BJ (cell line): ENCODE measurements around the gene UBALD1. TPM values are rescaled to one million over a fixed set of nuclear protein-coding genes. Genes with fewer than 3 reads are reported as not detected.

Experiments used
- CTCF ChIA-PET: fragments of 350-600 bp; formaldehyde crosslinking; extraction: SDS; loops from one replicate; lab custom pipeline; 2021; ENCODE audit warnings: antibody characterized with exemption, inconsistent platforms; lab: Yijun Ruan, JAX
- POLR2A ChIA-PET: fragments of 300-600 bp; sonication (Branson Sonifier 250); formaldehyde crosslinking; extraction: SDS; loops from one replicate; lab custom pipeline; 2021; ENCODE audit warnings: antibody characterized with exemption; lab: Charles Lee
- DNase-seq: peaks from one replicate; pipeline ENCODE4 v3.0.0-alpha.2; 2011; ENCODE audit warnings: low read depth
- H3K27me3 ChIP-seq: 2 replicates; pipeline ENCODE4 v1.6.0; 2011; ENCODE audit warnings: low read length; ENCODE audit not compliant: control insufficient read depth, insufficient read depth
- H3K36me3 ChIP-seq: 2 replicates; pipeline ENCODE4 v1.5.1; 2011; ENCODE audit warnings: low read length; ENCODE audit not compliant: control insufficient read depth, insufficient read depth
- H3K4me3 ChIP-seq: 2 replicates; pipeline ENCODE4 v1.5.1; 2011; ENCODE audit warnings: low read depth, mild to moderate bottlenecking, control low read depth, low read length
- polyA plus RNA-seq: library from polyadenylated mRNA; depleted of rRNA; stranded (reverse); fragments of >200 nt; gene quantifications from 2 replicates; pipeline ENCODE4 v1.2.3, GENCODE V29; 2011
- TF ChIP-seq, protein P1 (sequence below): IDR thresholded peaks from 2 replicates; pipeline ENCODE4 v1.5.1; 2011; ENCODE audit warnings: low read depth, mild to moderate bottlenecking, control low read depth, inconsistent platforms, low read length, moderate library complexity; ENCODE audit not compliant: insufficient read depth

Gene UBALD1
- polyA plus RNA-seq, 1 experiment = 11.6 TPM

GRCh38 chr16:4610011-4611005, 4.4 kb downstream of the UBALD1 start:
- CTCF ChIA-PET = interaction anchor here (1.5 to 3.1 kb wide), 2 partner anchors 14 to 25 kb away, joined by 3 to 14 read pairs; partner anchors contain the start of gene MGRN1
- H3K27me3 ChIP-seq = no peaks in the 10 kb centered on the region
- H3K4me3 ChIP-seq = no peak overlapping the region
- H3K36me3 ChIP-seq = peaks cover 10% of the 10 kb centered on the region
- POLR2A ChIA-PET = no interaction called here
- no peak for DNase-seq
- TF ChIP-seq, protein P1, sequence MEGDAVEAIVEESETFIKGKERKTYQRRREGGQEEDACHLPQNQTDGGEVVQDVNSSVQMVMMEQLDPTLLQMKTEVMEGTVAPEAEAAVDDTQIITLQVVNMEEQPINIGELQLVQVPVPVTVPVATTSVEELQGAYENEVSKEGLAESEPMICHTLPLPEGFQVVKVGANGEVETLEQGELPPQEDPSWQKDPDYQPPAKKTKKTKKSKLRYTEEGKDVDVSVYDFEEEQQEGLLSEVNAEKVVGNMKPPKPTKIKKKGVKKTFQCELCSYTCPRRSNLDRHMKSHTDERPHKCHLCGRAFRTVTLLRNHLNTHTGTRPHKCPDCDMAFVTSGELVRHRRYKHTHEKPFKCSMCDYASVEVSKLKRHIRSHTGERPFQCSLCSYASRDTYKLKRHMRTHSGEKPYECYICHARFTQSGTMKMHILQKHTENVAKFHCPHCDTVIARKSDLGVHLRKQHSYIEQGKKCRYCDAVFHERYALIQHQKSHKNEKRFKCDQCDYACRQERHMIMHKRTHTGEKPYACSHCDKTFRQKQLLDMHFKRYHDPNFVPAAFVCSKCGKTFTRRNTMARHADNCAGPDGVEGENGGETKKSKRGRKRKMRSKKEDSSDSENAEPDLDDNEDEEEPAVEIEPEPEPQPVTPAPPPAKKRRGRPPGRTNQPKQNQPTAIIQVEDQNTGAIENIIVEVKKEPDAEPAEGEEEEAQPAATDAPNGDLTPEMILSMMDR = no peak

GRCh38 chr16:4609200-4610010, 5.3 kb downstream of the UBALD1 start:
- H3K27me3 ChIP-seq = no peaks in the 10 kb centered on the region
- no peak overlapping the region for H3K4me3 ChIP-seq
- ChIA-PET POLR2A (no interaction called here), CTCF (interaction anchor here (1.5 to 3.1 kb wide), 2 partner anchors 15 to 24 kb away, joined by 3 to 14 read pairs; partner anchors contain the start of gene MGRN1)
- TF ChIP-seq, protein P1 = no peak
- no peak for DNase-seq
- peaks cover 10% of the 10 kb centered on the region for H3K36me3 ChIP-seq

- no peak overlapping the region for H3K4me3 ChIP-seq
Measured at GRCh38 chr16:4608704-4608980, 6.0 kb downstream of the UBALD1 start.

GRCh38 chr16:4607841-4608703, 6.6 kb downstream of the UBALD1 start:
- POLR2A ChIA-PET = no interaction called here
- CTCF ChIA-PET = no interaction called here
- no peak for DNase-seq

More at GRCh38 chr16:4608704-4608980, 6.0 kb downstream of the UBALD1 start:
- Histone ChIP-seq H3K36me3 (peaks cover 10% of the 10 kb centered on the region), H3K27me3 (no peaks in the 10 kb centered on the region)
- CTCF ChIA-PET = interaction anchor here (1.5 kb wide), 1 partner anchor 15 kb away, joined by 3 read pairs; the partner anchor contains the start of gene MGRN1
- TF ChIP-seq, protein P1 = no peak
- DNase-seq = no peak
- POLR2A ChIA-PET = no interaction called here

More at GRCh38 chr16:4607841-4608703, 6.6 kb downstream of the UBALD1 start:
- Histone ChIP-seq H3K4me3 (no peak overlapping the region), H3K36me3 (peaks cover 10% of the 10 kb centered on the region), H3K27me3 (no peaks in the 10 kb centered on the region)
- TF ChIP-seq, protein P1 = no peak
